ENCODE measurements around the gene PBRM1. TPM values are rescaled to one million over a fixed set of nuclear protein-coding genes. Genes with fewer than 3 reads are reported as not detected.

The PBRM1 gene
- total and polyA plus RNA-seq, 2 of the 8 experiments (the other 6 are each of a cell fraction or from before 2014, with no cell fraction given): 19.3 to 65.8 TPM

DNA sequence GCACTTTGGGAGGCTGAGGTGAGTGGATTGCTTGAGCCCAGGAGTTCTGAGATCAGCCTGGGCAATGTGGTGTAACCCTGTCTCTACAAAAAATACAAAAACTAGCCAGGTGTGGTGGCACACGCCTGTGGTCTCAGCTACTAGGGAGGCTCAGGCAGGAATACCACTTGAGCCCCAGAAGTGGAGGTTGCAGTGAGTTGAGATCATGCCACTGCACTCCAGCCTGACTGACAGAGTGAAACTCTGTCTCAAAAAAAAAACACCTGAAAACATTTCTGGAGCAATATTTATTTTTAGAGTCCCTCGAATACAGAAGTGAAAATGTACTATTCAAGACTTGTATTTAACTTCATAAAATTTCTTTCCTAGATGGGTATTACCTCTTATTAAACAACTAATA, 24.8 kb upstream of the PBRM1 start (continued):
- TF ChIP-seq NRF1 (IDR thresholded peaks at IDR 0.05; ENCODE audit: low read depth, low read length): no peak
- no peak for TF ChIP-seq CBX8 (IDR thresholded peaks at IDR 0.05; ENCODE audit: borderline replicate concordance, low read depth, low read length)
- no peak for TF ChIP-seq RBBP5 (IDR thresholded peaks at IDR 0.05; ENCODE audit: borderline replicate concordance, low read depth, low read length)
- TF ChIP-seq TBP (IDR thresholded peaks at IDR 0.05; ENCODE audit: low read depth, low read length): no peak
- TF ChIP-seq TAF7 (optimal IDR thresholded peaks at IDR 0.05; ENCODE audit: borderline replicate concordance, low read depth, low read length): no peak
- no peak for TF ChIP-seq FOSL1 (IDR thresholded peaks at IDR 0.05; ENCODE audit: insufficient read depth, low read depth, low read length)

Measured in H1 (cell line).